C1 segment of cervical spinal cord (tissue), 14 donors: ENCODE measurements around the gene FAM171A2.
A peak's percentile ranks its signal among the peaks of the same experiment; 100 is the strongest.
"Not testable (repeated sequence)": the region's sequence is repeated elsewhere in the genome, so short reads cannot be mapped to it uniquely, and the experiment has no call there.

ENCODE experiments used
- DNase-seq, 14 donors: peaks; one replicate each; lab custom pipeline; 2025; lab: John Stamatoyannopoulos, UW

Gene FAM171A2

GRCh38 chr17:44347206-44348055, 16.2 kb downstream of the FAM171A2 start:
- not testable (repeated sequence) for DNase-seq

- no peak for DNase-seq
Measured at GRCh38 chr17:44346064-44346844, 17.4 kb downstream of the FAM171A2 start.

- DNase-seq, result peak in 11 of 14 donors; percentile 33 to 80 (median 55)
Measured at GRCh38 chr17:44345454-44346026, 18.1 kb downstream of the FAM171A2 start.

GRCh38 chr17:44344939-44345453, 18.7 kb downstream of the FAM171A2 start, which contains the start of gene GRN:
GRN (plus strand) TSS chr17:44345302; CDS start chr17:44349165, 3,863 bp downstream.
- DNase-seq, result peak; percentile 84 to 99 (median 93)

- peak in 1 of 14 donors; percentile 38 for DNase-seq
Measured at GRCh38 chr17:44343510-44344209, 20.0 kb downstream of the FAM171A2 start.

- DNase-seq, result not testable (repeated sequence)
Measured at GRCh38 chr17:44340553-44340952, 23.1 kb downstream of the FAM171A2 start.

GRCh38 chr17:44338702-44339101, 25.0 kb downstream of the FAM171A2 start:
- DNase-seq, result no peak

- no peak for DNase-seq
Measured at GRCh38 chr17:44335968-44336367, 27.7 kb downstream of the FAM171A2 start.

GRCh38 chr17:44335564-44335963, 28.1 kb downstream of the FAM171A2 start:
- DNase-seq, result no peak

- no peak for DNase-seq
Measured at GRCh38 chr17:44334727-44335126, 28.9 kb downstream of the FAM171A2 start.

- no peak for DNase-seq
Measured at GRCh38 chr17:44334315-44334714, 29.3 kb downstream of the FAM171A2 start.

- no peak for DNase-seq
Measured at GRCh38 chr17:44333371-44333770, 30.3 kb downstream of the FAM171A2 start.

GRCh38 chr17:44331249-44331760, 32.3 kb downstream of the FAM171A2 start:
- DNase-seq, result peak in 10 of 14 donors; percentile 24 to 77 (median 47)

- DNase-seq, result not testable (repeated sequence)
Measured at GRCh38 chr17:44330263-44330662, 33.4 kb downstream of the FAM171A2 start.

- not testable (repeated sequence) for DNase-seq
Measured at GRCh38 chr17:44329516-44329915, 34.1 kb downstream of the FAM171A2 start.

- no peak for DNase-seq
Measured at GRCh38 chr17:44327715-44328449, 35.8 kb downstream of the FAM171A2 start.

- DNase-seq, result peak; percentile 53 to 97 (median 94)
Measured at GRCh38 chr17:44326861-44327444, 36.7 kb downstream of the FAM171A2 start.

- DNase-seq, result peak; percentile 52 to 97 (median 86)
Measured at GRCh38 chr17:44324571-44325275, 38.9 kb downstream of the FAM171A2 start, which contains the start of gene SLC25A39. SLC25A39 (minus strand) TSS chr17:44324823; CDS start chr17:44323562, 1,261 bp downstream.

GRCh38 chr17:44324092-44324570, 39.5 kb downstream of the FAM171A2 start:
- no peak for DNase-seq
